ENCODE data around the gene FOXK1.

DNA sequence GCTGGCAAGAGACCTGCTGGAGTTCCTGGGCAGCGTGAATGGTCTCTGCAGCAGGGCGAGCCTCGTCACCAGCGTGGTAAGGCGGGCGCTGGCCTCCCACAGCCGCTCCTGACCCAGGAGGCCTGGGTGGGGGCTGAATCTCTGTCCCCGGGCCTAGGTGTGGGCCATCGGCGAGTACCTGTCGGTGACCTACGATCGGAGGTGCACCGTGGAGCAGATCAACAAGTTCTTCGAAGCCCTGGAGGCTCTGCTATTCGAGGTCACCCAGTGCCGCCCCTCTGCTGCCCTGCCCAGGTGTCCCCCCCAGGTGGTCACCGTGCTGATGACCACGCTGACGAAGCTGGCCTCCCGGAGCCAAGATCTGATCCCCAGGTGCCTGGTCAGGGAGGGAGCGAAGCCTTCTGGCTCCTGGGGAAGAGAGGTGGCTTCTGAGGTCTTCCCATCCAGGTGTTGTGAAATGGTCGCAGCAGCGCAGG, 108.5 kb downstream of the FOXK1 start:
- TF ChIP-seq, protein P1, sequence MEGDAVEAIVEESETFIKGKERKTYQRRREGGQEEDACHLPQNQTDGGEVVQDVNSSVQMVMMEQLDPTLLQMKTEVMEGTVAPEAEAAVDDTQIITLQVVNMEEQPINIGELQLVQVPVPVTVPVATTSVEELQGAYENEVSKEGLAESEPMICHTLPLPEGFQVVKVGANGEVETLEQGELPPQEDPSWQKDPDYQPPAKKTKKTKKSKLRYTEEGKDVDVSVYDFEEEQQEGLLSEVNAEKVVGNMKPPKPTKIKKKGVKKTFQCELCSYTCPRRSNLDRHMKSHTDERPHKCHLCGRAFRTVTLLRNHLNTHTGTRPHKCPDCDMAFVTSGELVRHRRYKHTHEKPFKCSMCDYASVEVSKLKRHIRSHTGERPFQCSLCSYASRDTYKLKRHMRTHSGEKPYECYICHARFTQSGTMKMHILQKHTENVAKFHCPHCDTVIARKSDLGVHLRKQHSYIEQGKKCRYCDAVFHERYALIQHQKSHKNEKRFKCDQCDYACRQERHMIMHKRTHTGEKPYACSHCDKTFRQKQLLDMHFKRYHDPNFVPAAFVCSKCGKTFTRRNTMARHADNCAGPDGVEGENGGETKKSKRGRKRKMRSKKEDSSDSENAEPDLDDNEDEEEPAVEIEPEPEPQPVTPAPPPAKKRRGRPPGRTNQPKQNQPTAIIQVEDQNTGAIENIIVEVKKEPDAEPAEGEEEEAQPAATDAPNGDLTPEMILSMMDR (IDR thresholded peaks at IDR 0.05 in 2 of 3, conservative IDR thresholded peaks at IDR 0.05 in 1 of 3; ENCODE audit: insufficient read depth in 2 of 3, low read depth in 1 of 3, low read length in 3 of 3) = no peak
- TF ChIP-seq NFIC (IDR thresholded peaks at IDR 0.05) (no peak), ZNF589 (CRISPR knock-in tag; IDR thresholded peaks at IDR 0.05; ENCODE audit: low read depth) (no peak)

All from K562 (cell line).